NCI-H2029 treated with DMSO at 0.1 percent for 48 hours (cell line): ENCODE measurements around the gene PTPN13.
"Not testable (repeated sequence)": the region's sequence is repeated elsewhere in the genome, so short reads cannot be mapped to it uniquely, and the experiment has no call there.

Experiments used
- DNase-seq: peaks from one replicate; lab custom pipeline; 2025; lab: John Stamatoyannopoulos, UW

PTPN13 gene

GRCh38 chr4:86644892-86645291, 50.8 kb downstream of the PTPN13 start:
- no peak for DNase-seq

GRCh38 chr4:86652332-86652932, 58.3 kb downstream of the PTPN13 start:
- DNase-seq: no peak

GRCh38 chr4:86653237-86653865, 59.2 kb downstream of the PTPN13 start:
- no peak for DNase-seq

GRCh38 chr4:86656781-86657180, 62.7 kb downstream of the PTPN13 start:
- not testable (repeated sequence) for DNase-seq

- DNase-seq: no peak
Observed at GRCh38 chr4:86657382-86657781, 63.3 kb downstream of the PTPN13 start.

- no peak for DNase-seq
Observed at GRCh38 chr4:86657910-86658309, 63.8 kb downstream of the PTPN13 start.

GRCh38 chr4:86660401-86660800, 66.3 kb downstream of the PTPN13 start:
- no peak for DNase-seq

GRCh38 chr4:86661006-86661405, 66.9 kb downstream of the PTPN13 start:
- no peak for DNase-seq

- DNase-seq: no peak
Observed at GRCh38 chr4:86661418-86661817, 67.3 kb downstream of the PTPN13 start.

GRCh38 chr4:86664959-86665358, 70.8 kb downstream of the PTPN13 start:
- no peak for DNase-seq

GRCh38 chr4:86670298-86670697, 76.2 kb downstream of the PTPN13 start:
- no peak for DNase-seq

- DNase-seq: no peak
Observed at GRCh38 chr4:86670756-86671155, 76.6 kb downstream of the PTPN13 start.

GRCh38 chr4:86675548-86675947, 81.4 kb downstream of the PTPN13 start:
- no peak for DNase-seq

GRCh38 chr4:86678796-86679195, 84.7 kb downstream of the PTPN13 start:
- DNase-seq: no peak

GRCh38 chr4:86679441-86679840, 85.3 kb downstream of the PTPN13 start:
- no peak for DNase-seq

- DNase-seq: no peak
Observed at GRCh38 chr4:86683167-86683566, 89.1 kb downstream of the PTPN13 start.

GRCh38 chr4:86683983-86684382, 89.9 kb downstream of the PTPN13 start:
- DNase-seq: no peak

GRCh38 chr4:86685401-86685800, 91.3 kb downstream of the PTPN13 start:
- DNase-seq: no peak

- DNase-seq: no peak
Observed at GRCh38 chr4:86686741-86687140, 92.6 kb downstream of the PTPN13 start.

- no peak for DNase-seq
Observed at GRCh38 chr4:86688026-86688425, 93.9 kb downstream of the PTPN13 start.

GRCh38 chr4:86704601-86705000, 110.5 kb downstream of the PTPN13 start:
- no peak for DNase-seq

GRCh38 chr4:86706923-86707597, 112.9 kb downstream of the PTPN13 start:
- DNase-seq: no peak

GRCh38 chr4:86717651-86718050, 123.5 kb downstream of the PTPN13 start:
- DNase-seq: no peak

- DNase-seq: no peak
Observed at GRCh38 chr4:86718152-86718551, 124.0 kb downstream of the PTPN13 start.
